ENCODE data around the gene TBC1D22A. TPM values are rescaled to one million over a fixed set of nuclear protein-coding genes. Genes with fewer than 3 reads are reported as not detected.

The TBC1D22A gene
- total and polyA plus RNA-seq, 4 experiments from 2014 or later = 20.6 to 49.2 (median 36.7) TPM

DNA sequence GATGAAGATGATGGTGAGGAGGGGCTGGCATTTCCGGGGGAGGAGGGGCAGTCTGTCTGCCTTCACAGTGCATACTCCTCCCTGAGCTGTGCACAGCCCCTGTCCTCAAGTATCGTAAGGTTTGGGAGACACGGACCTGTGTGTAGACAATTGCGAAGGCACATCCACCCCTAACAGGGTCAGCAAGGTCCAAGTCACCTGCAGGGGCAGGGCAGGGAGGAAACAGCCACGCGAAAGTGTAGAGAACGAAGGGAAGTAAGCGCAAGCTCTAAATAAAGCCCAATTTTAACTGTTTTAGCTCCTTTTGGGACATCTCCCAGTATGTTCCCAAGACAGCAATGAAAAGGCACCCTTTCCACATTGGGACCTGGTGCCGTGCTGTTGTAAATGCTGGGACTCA is 448.2 kb downstream of the TBC1D22A start:
- intact Hi-C loops (cut with micrococcal nuclease) = loop anchor here (10.0 kb wide), 1 partner anchor 1284 kb away; no protein-coding TSS in a partner anchor
- ChIA-PET CTCF (ENCODE audit: partially characterized antibody) (no interaction called here), POLR2A (ENCODE audit: partially characterized antibody) (no interaction called here)
- Histone ChIP-seq H3K4me1 (ENCODE audit: insufficient read depth, low read length) (no peaks in the 10 kb centered on the region), H3K36me3 (ENCODE audit: insufficient read depth, low read length) (no peaks in the 10 kb centered on the region), H3K27ac (ENCODE audit: low read depth, low read length) (no peak overlapping the region), H3K27me3 (ENCODE audit: insufficient read depth, low read length) (no peaks in the 10 kb centered on the region), H3K9me3 (ENCODE audit: control insufficient read depth in 1 of 2, low read length in 2 of 2) (no peaks in the 10 kb centered on the region), H3K4me3 (ENCODE audit: low read length in 2 of 2) (no peak overlapping the region)
- Mint-ChIP-seq H3K27me3 (no peaks in the 10 kb centered on the region), H3K4me1 (peaks cover 0 to 5% (median 3%) of the 10 kb centered on the region in 4 donors), H3K27ac (peak overlapping the region in 1 of 7 donors; percentile 38), H3K4me3 (no peak overlapping the region), H3K9me3 (no peaks in the 10 kb centered on the region), H3K36me3 (no peaks in the 10 kb centered on the region)
- DNase-seq = no peak

DNA sequence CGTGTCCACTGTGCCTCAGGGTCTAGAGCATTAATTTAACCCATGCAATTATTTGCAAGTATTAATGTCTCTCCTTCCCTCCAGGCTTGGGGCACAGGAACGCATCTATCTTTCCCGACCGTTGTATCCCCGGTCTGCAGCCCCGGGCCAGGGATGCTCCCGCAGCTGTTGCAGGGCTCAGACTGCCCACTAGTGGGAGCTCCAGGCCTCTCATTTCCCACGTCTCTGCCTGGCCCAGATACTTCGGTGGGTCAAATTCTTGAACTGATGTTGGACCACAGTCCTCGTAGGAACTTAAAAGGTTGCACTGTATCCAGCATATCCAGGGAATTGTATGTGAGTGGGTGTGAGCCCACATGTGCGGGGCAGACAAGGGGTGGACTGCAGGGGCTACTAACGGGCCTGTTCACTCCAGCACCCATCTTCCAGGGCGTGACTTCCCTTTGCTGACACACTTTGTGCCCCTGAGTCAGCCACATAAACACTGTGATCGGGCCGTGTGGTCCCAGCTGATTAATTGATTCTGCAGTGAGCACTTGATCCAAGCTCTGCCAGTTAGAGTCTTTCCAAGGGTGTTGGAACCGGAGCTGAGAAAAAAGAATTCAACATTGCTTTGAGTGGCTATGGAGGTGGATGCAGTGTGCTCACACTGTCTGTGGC is 451.3 kb downstream of the TBC1D22A start:
- peaks cover 0 to 5% of the 10 kb centered on the region in 2 donors for H3K27me3 Mint-ChIP-seq
- H3K36me3 ChIP-seq (ENCODE audit: insufficient read depth, low read length) = no peaks in the 10 kb centered on the region
- H3K27ac Mint-ChIP-seq = peak overlapping the region in 2 of 7 donors; percentile 43 to 83
- H3K27ac ChIP-seq (ENCODE audit: low read depth, low read length) = no peak overlapping the region
- CTCF ChIA-PET (ENCODE audit: partially characterized antibody) = interaction anchor here (1.0 to 1.3 kb wide), 3 partner anchors 11 to 369 kb away, joined by 3 to 4 read pairs (median 3); no protein-coding TSS in a partner anchor
- no peak overlapping the region for H3K4me3 ChIP-seq (ENCODE audit: low read length in 2 of 2)
- peak in 4 of 5 donors; percentile 32 to 50 (median 37) for DNase-seq
- peaks cover 0 to 5% (median 3%) of the 10 kb centered on the region in 4 donors for H3K4me1 Mint-ChIP-seq
- no peaks in the 10 kb centered on the region for H3K9me3 ChIP-seq (ENCODE audit: control insufficient read depth in 1 of 2, low read length in 2 of 2)
- H3K9me3 Mint-ChIP-seq = no peaks in the 10 kb centered on the region
- H3K27me3 ChIP-seq (ENCODE audit: insufficient read depth, low read length) = no peaks in the 10 kb centered on the region
- H3K36me3 Mint-ChIP-seq = no peaks in the 10 kb centered on the region
- POLR2A ChIA-PET (ENCODE audit: partially characterized antibody) = no interaction called here
- intact Hi-C loops (cut with micrococcal nuclease) = loop anchor here (10.0 kb wide), 1 partner anchor 1281 kb away; no protein-coding TSS in a partner anchor
- no peak overlapping the region for H3K4me3 Mint-ChIP-seq
- H3K4me1 ChIP-seq (ENCODE audit: insufficient read depth, low read length) = no peaks in the 10 kb centered on the region

DNA sequence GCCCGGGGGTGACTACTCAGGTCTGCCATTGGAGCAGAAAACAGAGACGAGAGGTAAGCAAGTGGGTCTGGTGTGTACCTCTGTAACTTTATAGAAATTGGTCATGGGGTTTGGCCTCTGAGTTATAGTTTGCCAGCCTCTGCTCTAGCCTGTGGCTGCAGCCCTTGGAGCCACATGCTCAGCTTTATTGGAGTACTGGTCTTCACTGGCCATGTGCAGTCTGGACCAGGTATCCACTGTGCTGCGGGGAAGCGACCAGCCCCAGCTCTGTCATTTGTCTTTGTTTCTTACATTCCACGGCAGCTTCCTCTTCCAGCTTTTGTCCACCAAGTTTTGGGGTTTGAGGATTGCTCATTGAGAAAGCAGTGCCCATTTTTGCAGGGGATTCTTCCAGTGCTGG is 453.4 kb downstream of the TBC1D22A start:
- Mint-ChIP-seq H3K27me3 (peaks cover 0 to 5% of the 10 kb centered on the region in 2 donors), H3K4me1 (peaks cover 0 to 5% (median 3%) of the 10 kb centered on the region in 4 donors), H3K36me3 (no peaks in the 10 kb centered on the region), H3K4me3 (no peak overlapping the region), H3K9me3 (no peaks in the 10 kb centered on the region), H3K27ac (no peak overlapping the region)
- no peak for DNase-seq
- CTCF ChIA-PET (ENCODE audit: partially characterized antibody) = no interaction called here
- H3K36me3 ChIP-seq (ENCODE audit: insufficient read depth, low read length) = no peaks in the 10 kb centered on the region
- intact Hi-C loops (cut with micrococcal nuclease) = loop anchor here (10.0 kb wide), 1 partner anchor 1279 kb away; no protein-coding TSS in a partner anchor
- no peaks in the 10 kb centered on the region for H3K27me3 ChIP-seq (ENCODE audit: insufficient read depth, low read length)
- H3K27ac ChIP-seq (ENCODE audit: low read depth, low read length) = no peak overlapping the region
- POLR2A ChIA-PET (ENCODE audit: partially characterized antibody) = no interaction called here
- H3K4me1 ChIP-seq (ENCODE audit: insufficient read depth, low read length) = no peaks in the 10 kb centered on the region
- H3K4me3 ChIP-seq (ENCODE audit: low read length in 2 of 2) = no peak overlapping the region
- no peaks in the 10 kb centered on the region for H3K9me3 ChIP-seq (ENCODE audit: control insufficient read depth in 1 of 2, low read length in 2 of 2)

DNA sequence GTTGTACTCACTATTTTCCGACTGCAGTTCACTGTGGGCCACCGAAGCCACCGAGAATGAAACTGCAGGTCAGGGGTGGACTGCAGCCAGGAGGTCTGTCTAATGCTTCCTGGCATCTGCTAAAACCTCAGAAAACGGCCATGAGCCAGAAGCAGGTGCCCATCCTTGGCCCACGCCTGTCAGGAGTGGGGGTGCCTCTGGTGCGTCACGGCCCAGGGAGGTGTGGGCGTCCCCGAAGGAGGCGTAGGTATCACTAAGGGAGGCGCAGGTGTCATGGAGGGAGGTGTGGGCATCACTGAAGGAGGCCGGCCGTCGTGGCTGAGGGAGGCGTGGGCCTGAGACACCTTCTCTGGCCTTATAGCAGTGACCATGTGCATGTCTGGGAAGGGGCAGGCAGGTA is 456.2 kb downstream of the TBC1D22A start:
- intact Hi-C loops (cut with micrococcal nuclease) = loop anchor here (10.0 kb wide), 1 partner anchor 1276 kb away; no protein-coding TSS in a partner anchor
- no peaks in the 10 kb centered on the region for H3K27me3 ChIP-seq (ENCODE audit: insufficient read depth, low read length)
- no peak overlapping the region for H3K27ac ChIP-seq (ENCODE audit: low read depth, low read length)
- ChIA-PET POLR2A (ENCODE audit: partially characterized antibody) (no interaction called here), CTCF (ENCODE audit: partially characterized antibody) (no interaction called here)
- H3K4me3 Mint-ChIP-seq = no peak overlapping the region
- peaks cover 0 to 8% of the 10 kb centered on the region in 2 donors for H3K27me3 Mint-ChIP-seq
- no peaks in the 10 kb centered on the region for H3K9me3 ChIP-seq (ENCODE audit: control insufficient read depth in 1 of 2, low read length in 2 of 2)
- no peak for DNase-seq
- H3K4me1 Mint-ChIP-seq = no peaks in the 10 kb centered on the region
- H3K9me3 Mint-ChIP-seq = no peaks in the 10 kb centered on the region
- H3K4me3 ChIP-seq (ENCODE audit: low read length in 2 of 2) = no peak overlapping the region
- H3K4me1 ChIP-seq (ENCODE audit: insufficient read depth, low read length) = no peaks in the 10 kb centered on the region
- no peak overlapping the region for H3K27ac Mint-ChIP-seq
- H3K36me3 ChIP-seq (ENCODE audit: insufficient read depth, low read length) = no peaks in the 10 kb centered on the region
- no peaks in the 10 kb centered on the region for H3K36me3 Mint-ChIP-seq

DNA sequence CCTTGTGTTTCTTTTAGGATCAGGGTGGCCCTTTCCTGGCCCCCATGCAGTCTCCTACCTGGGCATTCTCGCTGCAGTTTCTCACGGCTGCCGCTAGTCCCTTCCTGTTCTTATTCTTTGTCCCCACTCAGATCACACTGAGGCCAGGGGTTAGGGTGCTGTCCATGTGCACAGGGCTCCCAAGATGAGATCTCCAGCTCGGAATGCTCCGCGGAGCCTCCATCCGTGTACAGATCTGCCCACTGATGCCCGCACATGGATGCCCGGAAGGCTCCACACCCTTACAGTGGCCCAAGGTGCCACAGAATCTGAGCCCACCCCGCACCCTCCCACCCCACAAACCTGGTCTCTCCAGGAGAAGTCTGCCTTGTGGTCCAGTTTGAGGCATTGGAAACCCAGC is 457.3 kb downstream of the TBC1D22A start:
- Histone ChIP-seq H3K27me3 (ENCODE audit: insufficient read depth, low read length) (no peaks in the 10 kb centered on the region), H3K4me1 (ENCODE audit: insufficient read depth, low read length) (no peaks in the 10 kb centered on the region), H3K27ac (ENCODE audit: low read depth, low read length) (no peak overlapping the region), H3K36me3 (ENCODE audit: insufficient read depth, low read length) (no peaks in the 10 kb centered on the region), H3K9me3 (ENCODE audit: control insufficient read depth in 1 of 2, low read length in 2 of 2) (no peaks in the 10 kb centered on the region), H3K4me3 (ENCODE audit: low read length in 2 of 2) (no peak overlapping the region)
- CTCF ChIA-PET (ENCODE audit: partially characterized antibody) = no interaction called here
- H3K27ac Mint-ChIP-seq = no peak overlapping the region
- DNase-seq = no peak
- intact Hi-C loops (cut with micrococcal nuclease) = loop anchor here (10.0 kb wide), 1 partner anchor 1275 kb away; no protein-coding TSS in a partner anchor
- H3K9me3 Mint-ChIP-seq = no peaks in the 10 kb centered on the region
- no peaks in the 10 kb centered on the region for H3K36me3 Mint-ChIP-seq
- POLR2A ChIA-PET (ENCODE audit: partially characterized antibody) = no interaction called here
- H3K4me1 Mint-ChIP-seq = no peaks in the 10 kb centered on the region
- H3K4me3 Mint-ChIP-seq = no peak overlapping the region
- H3K27me3 Mint-ChIP-seq = peaks cover 0 to 9% of the 10 kb centered on the region in 2 donors

DNA sequence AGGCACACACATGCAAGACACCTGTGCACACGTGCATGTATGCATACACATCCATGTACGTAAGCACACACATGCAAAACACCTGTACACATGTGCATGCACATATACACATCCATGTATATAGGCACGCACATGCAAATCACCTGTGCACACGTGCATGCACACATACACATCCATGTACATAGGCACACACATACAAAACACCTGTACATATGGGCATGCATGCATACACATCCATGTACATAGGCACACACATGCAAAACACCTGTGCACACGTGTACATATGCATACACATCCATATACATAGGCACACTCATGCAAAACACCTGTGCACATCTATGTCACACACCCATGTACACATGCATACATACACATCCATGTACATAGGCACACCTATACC is 458.3 kb downstream of the TBC1D22A start:
- H3K9me3 Mint-ChIP-seq = no peaks in the 10 kb centered on the region
- no peak overlapping the region for H3K4me3 ChIP-seq (ENCODE audit: low read length in 2 of 2)
- H3K36me3 ChIP-seq (ENCODE audit: insufficient read depth, low read length) = no peaks in the 10 kb centered on the region
- H3K27ac ChIP-seq (ENCODE audit: low read depth, low read length) = no peak overlapping the region
- DNase-seq = no peak
- H3K27ac Mint-ChIP-seq = no peak overlapping the region
- intact Hi-C loops (cut with micrococcal nuclease) = no loop called here
- H3K4me1 ChIP-seq (ENCODE audit: insufficient read depth, low read length) = no peaks in the 10 kb centered on the region
- peaks cover 0 to 11% of the 10 kb centered on the region in 2 donors for H3K27me3 Mint-ChIP-seq
- H3K4me1 Mint-ChIP-seq = no peaks in the 10 kb centered on the region
- ChIA-PET POLR2A (ENCODE audit: partially characterized antibody) (no interaction called here), CTCF (ENCODE audit: partially characterized antibody) (no interaction called here)
- no peak overlapping the region for H3K4me3 Mint-ChIP-seq
- no peaks in the 10 kb centered on the region for H3K27me3 ChIP-seq (ENCODE audit: insufficient read depth, low read length)
- H3K9me3 ChIP-seq (ENCODE audit: control insufficient read depth in 1 of 2, low read length in 2 of 2) = no peaks in the 10 kb centered on the region
- H3K36me3 Mint-ChIP-seq = no peaks in the 10 kb centered on the region

DNA sequence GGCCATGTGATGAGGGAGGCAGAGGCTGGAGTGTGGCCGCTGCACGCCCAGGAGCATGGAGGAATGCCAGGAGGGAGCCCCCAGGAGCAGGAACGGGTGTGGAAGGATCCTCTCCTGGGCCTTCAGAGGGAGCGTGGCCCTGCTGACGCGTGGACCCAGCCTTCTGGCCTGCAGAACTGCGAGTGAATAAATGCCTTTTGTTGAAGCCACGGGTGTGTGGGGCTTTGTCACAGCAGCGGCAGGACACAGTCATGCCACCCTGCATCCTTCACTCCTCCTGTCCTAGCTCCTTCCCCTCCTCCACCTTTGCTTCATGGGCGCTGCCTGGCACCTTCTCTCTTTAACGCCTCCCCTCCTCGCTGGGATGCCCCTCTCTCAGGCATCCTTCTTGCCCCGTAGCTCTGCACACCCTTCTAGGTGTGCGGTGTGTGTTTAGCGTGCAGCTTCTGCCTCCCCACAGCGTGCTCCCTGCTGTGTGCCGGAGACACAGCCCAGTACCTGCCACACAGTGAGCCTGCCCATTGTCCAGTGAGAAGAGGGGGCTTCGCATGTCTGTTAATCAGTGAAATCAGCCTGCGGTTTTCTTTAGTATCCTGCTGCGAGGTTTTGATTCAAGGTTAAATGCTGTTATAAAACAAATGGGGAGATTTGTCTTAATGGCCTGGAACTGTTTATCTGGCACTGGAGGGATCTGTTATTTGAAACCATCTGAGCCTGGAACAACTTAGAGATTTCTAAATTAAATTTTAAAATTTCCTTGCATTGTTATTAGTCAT is 459.6 kb downstream of the TBC1D22A start:
- no peaks in the 10 kb centered on the region for H3K9me3 ChIP-seq (ENCODE audit: control insufficient read depth in 1 of 2, low read length in 2 of 2)
- Mint-ChIP-seq H3K9me3 (no peaks in the 10 kb centered on the region), H3K4me3 (no peak overlapping the region), H3K27me3 (peaks cover 3 to 10% of the 10 kb centered on the region in 2 donors), H3K4me1 (no peaks in the 10 kb centered on the region), H3K27ac (no peak overlapping the region), H3K36me3 (no peaks in the 10 kb centered on the region)
- ChIA-PET POLR2A (ENCODE audit: partially characterized antibody) (no interaction called here), CTCF (ENCODE audit: partially characterized antibody) (no interaction called here)
- H3K36me3 ChIP-seq (ENCODE audit: insufficient read depth, low read length) = no peaks in the 10 kb centered on the region
- DNase-seq = no peak
- no peaks in the 10 kb centered on the region for H3K27me3 ChIP-seq (ENCODE audit: insufficient read depth, low read length)
- H3K27ac ChIP-seq (ENCODE audit: low read depth, low read length) = no peak overlapping the region
- intact Hi-C loops (cut with micrococcal nuclease) = no loop called here
- H3K4me1 ChIP-seq (ENCODE audit: insufficient read depth, low read length) = no peaks in the 10 kb centered on the region
- no peak overlapping the region for H3K4me3 ChIP-seq (ENCODE audit: low read length in 2 of 2)

Measured in CD4-positive, alpha-beta memory T cell (primary cell).